ENCODE measurements around the gene CYP2U1. TPM values are rescaled to one million over a fixed set of nuclear protein-coding genes. Genes with fewer than 3 reads are reported as not detected.

CYP2U1 gene
- total RNA-seq, 2 donors from 2014 or later, result 11.3 to 11.8 TPM

DNA sequence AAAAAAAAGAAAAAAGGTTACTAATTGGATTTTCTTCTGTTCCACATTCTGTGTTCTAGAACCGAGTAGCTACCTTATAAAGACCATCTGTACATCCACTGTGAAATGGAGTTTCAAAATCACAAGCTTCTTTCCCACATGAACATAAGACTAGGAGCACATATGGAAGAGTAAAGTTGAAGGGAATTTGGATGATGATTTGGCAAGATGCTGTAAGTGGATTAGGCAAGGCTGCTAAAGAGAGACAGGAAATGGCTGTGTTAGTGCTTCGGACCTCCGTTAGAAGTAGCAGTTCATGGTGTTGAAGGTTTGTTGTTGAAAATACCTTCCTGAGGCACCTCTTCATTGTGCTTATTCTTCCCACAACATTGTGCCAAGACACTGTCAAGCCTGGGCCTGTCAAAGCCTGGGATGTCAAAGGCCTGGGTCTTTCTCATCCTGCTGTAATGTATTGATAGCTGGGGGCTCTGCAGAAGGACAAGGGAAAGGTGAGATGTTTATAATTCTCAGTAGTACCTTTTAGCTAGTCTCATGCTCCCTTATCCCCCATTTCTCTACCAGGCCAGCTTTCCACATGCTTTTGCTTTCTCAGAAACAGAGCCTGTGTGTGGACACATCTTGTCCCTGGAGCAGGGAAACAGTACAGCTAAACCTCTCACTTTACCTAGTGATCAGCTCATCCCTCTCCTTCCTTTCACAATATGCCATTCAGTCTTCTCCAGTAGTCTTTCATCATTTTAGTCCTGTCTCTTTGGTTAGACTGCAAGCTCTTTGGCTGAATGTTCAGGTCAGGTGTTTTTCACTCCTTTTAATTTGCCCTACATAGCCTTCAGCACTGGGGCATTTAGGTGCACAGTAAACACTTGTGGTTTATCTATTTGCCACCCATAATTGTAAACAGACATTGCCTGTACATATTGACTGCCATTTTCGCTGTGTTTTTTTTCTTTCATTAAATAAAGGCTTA, 37.9 kb upstream of the CYP2U1 start:
- peaks cover 0 to 11% of the 10 kb centered on the region in 2 donors for H3K4me1 ChIP-seq
- no peaks in the 10 kb centered on the region for H3K9me3 ChIP-seq
- no peaks in the 10 kb centered on the region for H3K36me3 ChIP-seq
- H3K27ac ChIP-seq, result no peak overlapping the region
- no peaks in the 10 kb centered on the region for H3K27me3 ChIP-seq
- H3K4me3 ChIP-seq, result no peak overlapping the region
- TF ChIP-seq, protein P1, sequence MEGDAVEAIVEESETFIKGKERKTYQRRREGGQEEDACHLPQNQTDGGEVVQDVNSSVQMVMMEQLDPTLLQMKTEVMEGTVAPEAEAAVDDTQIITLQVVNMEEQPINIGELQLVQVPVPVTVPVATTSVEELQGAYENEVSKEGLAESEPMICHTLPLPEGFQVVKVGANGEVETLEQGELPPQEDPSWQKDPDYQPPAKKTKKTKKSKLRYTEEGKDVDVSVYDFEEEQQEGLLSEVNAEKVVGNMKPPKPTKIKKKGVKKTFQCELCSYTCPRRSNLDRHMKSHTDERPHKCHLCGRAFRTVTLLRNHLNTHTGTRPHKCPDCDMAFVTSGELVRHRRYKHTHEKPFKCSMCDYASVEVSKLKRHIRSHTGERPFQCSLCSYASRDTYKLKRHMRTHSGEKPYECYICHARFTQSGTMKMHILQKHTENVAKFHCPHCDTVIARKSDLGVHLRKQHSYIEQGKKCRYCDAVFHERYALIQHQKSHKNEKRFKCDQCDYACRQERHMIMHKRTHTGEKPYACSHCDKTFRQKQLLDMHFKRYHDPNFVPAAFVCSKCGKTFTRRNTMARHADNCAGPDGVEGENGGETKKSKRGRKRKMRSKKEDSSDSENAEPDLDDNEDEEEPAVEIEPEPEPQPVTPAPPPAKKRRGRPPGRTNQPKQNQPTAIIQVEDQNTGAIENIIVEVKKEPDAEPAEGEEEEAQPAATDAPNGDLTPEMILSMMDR (IDR thresholded peaks at IDR 0.05), result no peak
- DNase-seq (ENCODE audit: low spot score), result no peak

DNA sequence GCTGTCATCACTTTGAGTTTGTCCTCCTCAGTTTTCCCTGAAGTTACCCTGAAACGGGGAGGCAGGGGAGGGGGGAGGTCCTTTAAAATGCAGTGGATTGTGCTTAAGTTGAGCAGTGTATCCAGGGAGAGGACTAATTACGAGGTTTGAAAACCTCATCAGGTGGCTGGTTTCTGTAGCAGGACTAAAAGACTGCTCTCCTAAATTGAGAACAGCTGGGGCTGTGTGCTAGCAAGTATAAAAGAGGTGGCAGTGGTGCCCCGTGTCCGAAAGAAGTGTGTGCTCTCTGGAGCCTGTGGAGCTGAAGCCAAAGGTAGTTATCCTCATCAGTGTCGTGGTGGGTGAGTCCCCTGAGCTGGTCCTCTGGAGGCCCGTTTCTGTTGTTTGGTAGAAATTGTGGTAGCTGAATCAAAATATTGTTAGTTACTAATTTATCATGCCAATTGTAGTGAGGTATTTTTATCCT, 37.2 kb upstream of the CYP2U1 start:
- Histone ChIP-seq H3K27me3 (no peaks in the 10 kb centered on the region), H3K36me3 (no peaks in the 10 kb centered on the region), H3K4me1 (peaks cover 0 to 11% of the 10 kb centered on the region in 2 donors), H3K27ac (no peak overlapping the region), H3K4me3 (no peak overlapping the region), H3K9me3 (no peaks in the 10 kb centered on the region)
- TF ChIP-seq, protein P1 (IDR thresholded peaks at IDR 0.05), result no peak
- no peak for DNase-seq (ENCODE audit: low spot score)

DNA sequence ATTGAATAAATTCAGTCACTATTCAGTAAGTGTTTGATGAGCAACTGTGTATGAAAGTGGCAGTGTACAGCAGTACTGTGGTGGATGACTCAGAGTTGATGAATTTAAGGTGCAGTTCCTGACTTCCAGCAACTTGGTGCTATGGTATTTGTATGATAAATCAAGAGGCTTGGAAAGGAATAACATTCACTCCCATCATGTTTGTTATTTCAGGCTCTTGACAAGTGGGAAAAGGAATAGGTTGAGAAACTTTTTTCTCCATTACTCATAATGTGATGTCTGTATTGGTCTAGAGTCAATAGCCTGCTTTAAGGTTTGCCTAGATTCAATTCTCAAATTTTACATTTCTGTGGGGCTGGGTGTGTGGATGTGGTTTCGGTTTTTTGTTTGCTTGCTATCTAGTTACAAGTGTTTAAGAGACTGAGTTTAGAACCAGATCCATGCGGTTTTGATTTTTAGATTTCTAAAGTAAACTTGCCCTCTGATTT, 35.1 kb upstream of the CYP2U1 start:
- no peak for DNase-seq (ENCODE audit: low spot score)
- H3K27ac ChIP-seq, result peak overlapping the region in 1 of 2 donors; percentile 50
- peaks cover 0 to 11% of the 10 kb centered on the region in 2 donors for H3K4me1 ChIP-seq
- no peaks in the 10 kb centered on the region for H3K27me3 ChIP-seq
- TF ChIP-seq, protein P1 (IDR thresholded peaks at IDR 0.05), result no peak
- no peaks in the 10 kb centered on the region for H3K36me3 ChIP-seq
- no peak overlapping the region for H3K4me3 ChIP-seq
- no peaks in the 10 kb centered on the region for H3K9me3 ChIP-seq

DNA sequence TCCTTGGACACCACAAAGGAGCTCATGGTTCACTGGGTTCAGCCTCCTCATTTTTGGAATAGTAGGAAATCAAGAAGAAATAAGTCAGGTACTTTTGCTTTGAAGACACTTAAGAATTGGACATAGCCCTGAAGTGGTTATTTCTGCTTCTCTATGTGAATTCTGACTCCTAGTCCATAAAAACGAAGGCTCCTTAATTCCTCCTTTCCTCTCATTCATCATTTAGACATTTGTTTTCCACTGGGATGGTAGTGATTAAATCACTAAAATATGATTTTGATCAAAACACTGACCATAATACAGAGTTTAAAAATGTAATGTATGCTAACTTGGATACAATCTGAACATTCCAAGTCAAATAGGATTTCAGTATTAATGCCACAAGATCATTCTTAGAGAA, 34.7 kb upstream of the CYP2U1 start:
- TF ChIP-seq, protein P1 (IDR thresholded peaks at IDR 0.05), result no peak
- Histone ChIP-seq H3K4me3 (no peak overlapping the region), H3K27ac (peak overlapping the region in 1 of 2 donors; percentile 50), H3K4me1 (peaks cover 0 to 11% of the 10 kb centered on the region in 2 donors), H3K27me3 (no peaks in the 10 kb centered on the region), H3K36me3 (no peaks in the 10 kb centered on the region), H3K9me3 (no peaks in the 10 kb centered on the region)
- DNase-seq (ENCODE audit: low spot score), result no peak

DNA sequence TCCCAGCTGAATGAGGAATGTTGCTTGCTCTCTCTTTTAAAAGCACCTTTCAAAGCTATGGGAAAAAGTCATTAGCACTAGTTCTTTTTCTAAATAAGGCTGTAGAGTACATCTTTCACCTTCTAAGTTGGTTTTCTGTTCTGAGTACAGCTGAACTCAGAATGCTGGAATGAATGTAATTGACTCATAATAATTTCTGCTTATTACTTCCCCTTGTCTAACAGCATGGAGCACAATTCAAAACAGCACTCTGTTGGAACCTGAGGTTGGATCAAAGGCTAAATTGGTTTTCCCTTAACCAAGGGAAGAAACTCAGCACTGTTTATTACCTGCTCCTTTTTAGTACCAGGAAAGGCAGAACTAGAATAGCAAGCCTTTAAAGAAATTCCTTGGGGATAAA, 33.5 kb upstream of the CYP2U1 start:
- no peak for DNase-seq (ENCODE audit: low spot score)
- no peaks in the 10 kb centered on the region for H3K36me3 ChIP-seq
- H3K27ac ChIP-seq, result no peak overlapping the region
- H3K4me1 ChIP-seq, result peaks cover 0 to 11% of the 10 kb centered on the region in 2 donors
- no peaks in the 10 kb centered on the region for H3K27me3 ChIP-seq
- H3K9me3 ChIP-seq, result no peaks in the 10 kb centered on the region
- TF ChIP-seq, protein P1 (IDR thresholded peaks at IDR 0.05), result no peak
- no peak overlapping the region for H3K4me3 ChIP-seq
